Activated CD4-positive, alpha-beta T cell treated with anti-CD3 and anti-CD28 coated beads for 24 hours (primary cell): ENCODE measurements around the gene PDGFD.

Experiments used
- DNase-seq, 2 donors: peaks; one replicate each; pipeline ENCODE4 v3.0.0-alpha.2; 2020; ENCODE audit warnings: low read depth in 2 of 2

PDGFD gene

GRCh38 chr11:104145062-104145461 is 18.9 kb downstream of the PDGFD start:
- no peak for DNase-seq

- DNase-seq, result no peak
Measured at GRCh38 chr11:104142698-104143097, 21.2 kb downstream of the PDGFD start.

DNA sequence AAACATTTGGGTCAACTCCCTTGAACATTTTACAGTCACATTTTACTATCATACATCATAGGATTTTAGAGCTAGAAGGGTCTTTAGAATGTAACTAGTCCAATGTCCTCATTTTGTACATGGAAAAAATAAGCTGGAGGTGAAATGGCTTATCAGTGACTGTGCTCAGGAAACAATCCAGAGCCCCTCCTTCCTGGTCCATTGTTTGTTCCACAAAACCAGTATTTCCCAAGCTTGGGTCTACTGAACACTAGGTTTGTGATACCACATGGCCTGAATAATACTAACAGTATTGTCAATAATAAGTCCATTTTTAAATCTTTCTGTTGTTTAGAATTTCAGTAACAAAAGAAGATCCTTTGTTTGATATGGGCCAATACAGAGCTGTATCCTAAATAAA is 27.1 kb downstream of the PDGFD start:
- no peak for DNase-seq

DNA sequence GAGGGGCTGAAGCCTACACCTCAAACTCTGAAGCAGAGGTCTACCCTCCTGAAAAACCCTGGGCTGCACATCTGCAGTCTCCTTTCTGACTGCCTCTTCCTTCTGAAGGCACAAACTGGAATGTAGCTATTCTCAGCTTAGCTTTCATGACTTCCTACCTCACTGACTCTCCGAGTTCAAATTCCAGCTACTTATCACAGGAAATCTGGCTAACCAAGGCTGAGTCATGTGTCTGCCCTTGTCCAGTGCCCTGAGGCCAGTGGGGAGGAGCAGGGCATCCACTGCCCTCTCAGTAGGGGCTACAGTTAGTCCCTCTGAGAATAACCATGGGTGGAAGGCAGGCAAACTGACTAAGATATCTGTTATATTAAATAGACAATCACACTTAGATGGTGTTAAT is 29.2 kb downstream of the PDGFD start:
- DNase-seq, result no peak

- no peak for DNase-seq
Measured at GRCh38 chr11:104130161-104130560, 33.8 kb downstream of the PDGFD start.

- DNase-seq, result no peak
Measured at GRCh38 chr11:104129145-104129544, 34.8 kb downstream of the PDGFD start.

GRCh38 chr11:104127828-104128227 is 36.1 kb downstream of the PDGFD start:
- no peak for DNase-seq

GRCh38 chr11:104126464-104126863 is 37.5 kb downstream of the PDGFD start:
- DNase-seq, result no peak

DNA sequence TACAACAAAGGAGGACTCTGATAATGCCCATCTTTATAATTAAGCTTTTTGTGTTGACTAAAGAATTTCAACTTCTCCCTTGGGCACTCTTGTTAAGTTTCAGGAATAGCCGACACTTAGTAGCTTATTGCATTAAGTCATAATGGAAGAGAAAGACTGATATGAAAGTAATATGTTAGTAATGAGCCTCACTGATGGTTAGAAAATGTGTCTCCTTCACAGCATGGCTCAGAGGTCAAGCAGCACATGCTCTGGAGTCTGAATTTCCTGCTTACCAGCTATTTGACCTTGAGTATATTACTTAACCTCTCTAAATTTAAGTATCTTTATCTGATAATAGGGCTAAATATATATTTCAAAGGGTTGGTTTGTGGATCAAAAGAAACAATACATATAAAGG is 39.0 kb downstream of the PDGFD start:
- DNase-seq, result no peak

DNA sequence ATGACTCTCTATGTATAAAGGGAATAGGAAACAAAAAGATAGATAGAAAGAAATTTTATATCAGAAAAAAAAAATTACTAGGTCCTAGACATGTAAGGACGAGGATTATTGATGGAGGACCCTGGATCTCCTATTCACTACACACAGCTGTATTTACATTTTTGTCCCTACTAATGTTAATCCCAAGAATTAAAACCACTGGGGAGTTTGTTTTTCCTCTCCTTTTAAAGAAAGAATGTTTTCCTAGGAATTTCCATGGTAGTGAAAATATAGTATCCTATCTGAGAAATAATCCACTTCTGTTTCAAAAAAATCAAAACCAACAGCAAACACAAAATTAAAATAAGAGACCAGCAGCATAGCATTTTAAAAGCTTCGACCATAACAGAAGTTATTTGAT is 41.1 kb downstream of the PDGFD start:
- DNase-seq, result no peak

GRCh38 chr11:104122011-104122635 is 41.8 kb downstream of the PDGFD start:
- no peak for DNase-seq

DNA sequence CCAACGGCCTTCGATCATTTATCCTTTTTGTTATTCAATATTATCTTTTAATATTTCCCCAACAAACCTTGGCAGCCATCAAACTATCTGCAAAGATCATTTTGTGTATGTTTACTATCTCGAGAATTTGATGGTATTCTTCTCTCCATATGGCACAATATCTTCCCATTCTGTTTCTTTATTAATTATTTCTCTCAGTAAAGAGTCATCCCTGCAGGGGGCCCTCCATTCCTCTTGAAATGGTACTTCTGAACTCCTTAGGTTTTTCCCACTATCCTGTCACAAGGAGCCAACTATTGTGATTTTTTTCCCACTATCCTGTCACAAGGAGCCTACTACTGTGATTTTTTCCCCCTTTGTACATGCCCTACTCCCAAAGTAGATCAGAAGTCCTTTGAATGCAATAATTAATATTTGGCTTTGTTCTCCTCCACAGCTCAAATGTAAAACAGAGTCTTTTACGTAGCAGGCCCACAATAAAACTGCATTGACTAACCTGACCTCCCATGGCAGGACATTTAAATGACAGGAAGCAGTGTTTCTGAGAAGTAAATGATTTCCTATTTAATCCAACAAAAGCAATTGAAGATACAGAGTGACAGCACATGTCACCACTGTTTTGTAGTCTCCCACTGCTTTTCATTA is 43.3 kb downstream of the PDGFD start:
- DNase-seq, result no peak

DNA sequence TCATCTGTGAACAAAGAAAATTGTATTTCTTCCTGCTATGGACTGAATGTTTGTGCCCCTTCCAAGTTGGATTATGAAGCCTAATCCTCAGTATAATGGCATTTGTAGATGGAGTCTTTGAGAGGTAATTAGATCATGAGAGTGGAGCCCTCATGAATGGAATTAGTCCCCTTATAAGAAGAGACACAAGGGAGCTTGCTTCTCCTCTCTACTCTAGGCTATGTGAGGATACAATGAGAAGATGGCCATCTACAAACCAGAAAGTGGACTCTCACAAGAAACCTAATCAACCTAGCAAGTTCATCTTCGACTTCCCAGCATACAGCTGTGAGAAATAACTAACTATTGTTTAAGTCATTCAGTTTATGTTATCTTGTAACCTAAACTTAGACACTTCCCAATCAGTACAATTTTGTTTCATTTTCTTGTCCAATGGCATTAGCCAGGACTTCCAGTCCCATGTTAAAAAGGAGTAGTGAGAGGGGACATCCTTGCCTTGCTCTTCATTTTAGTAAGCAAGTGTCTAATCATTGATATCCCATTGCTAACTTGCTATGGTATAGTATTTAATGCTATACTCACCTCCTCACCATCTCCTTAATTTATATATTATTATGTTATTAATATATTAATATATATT is 45.7 kb downstream of the PDGFD start:
- DNase-seq, result no peak

DNA sequence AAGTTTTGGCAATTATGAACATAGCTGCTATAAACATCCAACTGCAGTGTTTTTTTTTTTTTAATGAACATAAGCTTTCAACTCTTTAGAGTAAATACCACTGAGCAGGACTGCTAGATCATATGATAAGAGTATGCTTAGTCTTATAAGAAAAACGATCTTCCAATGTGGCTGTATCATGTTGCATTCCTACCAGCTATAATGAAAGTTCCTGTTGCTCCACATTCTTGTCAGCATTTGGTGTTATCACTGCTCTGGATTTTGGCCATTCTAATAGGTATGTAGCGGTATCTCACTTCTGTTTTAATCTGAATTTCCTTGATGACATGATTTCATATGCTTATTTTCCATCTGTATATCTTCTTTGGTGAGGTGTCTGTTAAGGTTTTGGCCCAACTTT is 50.4 kb downstream of the PDGFD start:
- DNase-seq, result no peak

GRCh38 chr11:104106136-104106754 is 57.7 kb downstream of the PDGFD start:
- no peak for DNase-seq

- DNase-seq, result no peak
Measured at GRCh38 chr11:104105155-104105554, 58.8 kb downstream of the PDGFD start.

DNA sequence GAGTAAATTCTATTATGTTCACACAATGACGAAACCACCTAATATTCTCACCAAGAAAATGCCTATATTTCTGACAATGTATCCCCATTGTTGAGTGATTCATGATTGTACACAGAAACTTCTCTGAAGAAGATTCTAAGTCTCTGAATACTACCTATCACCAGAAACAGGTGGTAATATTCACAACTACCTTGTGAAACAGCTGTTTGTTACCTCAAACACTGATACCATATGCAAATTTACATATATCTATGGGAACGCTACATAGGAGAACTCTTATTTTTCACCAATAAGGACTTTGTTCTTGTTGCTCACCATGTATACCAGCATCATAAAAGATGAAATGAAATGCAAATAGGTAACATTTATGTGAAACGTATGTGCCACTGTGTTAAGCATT is 59.3 kb downstream of the PDGFD start:
- no peak for DNase-seq

GRCh38 chr11:104104201-104104600 is 59.7 kb downstream of the PDGFD start:
- DNase-seq, result no peak

GRCh38 chr11:104098555-104098954 is 65.4 kb downstream of the PDGFD start:
- DNase-seq, result no peak

GRCh38 chr11:104098132-104098531 is 65.8 kb downstream of the PDGFD start:
- no peak for DNase-seq

DNA sequence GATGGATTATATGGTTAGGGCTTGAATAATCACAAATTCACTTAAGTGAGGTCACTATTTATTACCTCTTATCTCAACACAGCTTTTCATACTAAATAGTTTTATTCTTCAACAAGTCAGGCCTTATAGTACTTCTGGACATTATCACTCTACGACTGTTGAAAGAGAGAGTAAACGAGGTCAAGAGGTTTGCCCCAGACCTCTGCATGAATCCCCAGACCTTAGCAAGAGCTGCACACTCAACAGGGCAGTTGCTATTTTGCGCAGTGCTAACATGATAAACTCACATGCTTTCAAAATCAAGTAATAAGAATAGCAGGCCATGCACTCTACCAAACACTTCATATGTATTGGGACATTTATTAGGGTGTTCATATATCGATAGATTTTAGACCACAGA is 67.0 kb downstream of the PDGFD start:
- no peak for DNase-seq

GRCh38 chr11:104095791-104096190 is 68.2 kb downstream of the PDGFD start:
- no peak for DNase-seq

GRCh38 chr11:104094576-104094975 is 69.4 kb downstream of the PDGFD start:
- DNase-seq, result no peak
